RWPE1 (cell line): ENCODE data around the gene TBC1D9B.
A peak's percentile ranks its signal among the peaks of the same experiment; 100 is the strongest.
"Not testable (repeated sequence)": the region's sequence is repeated elsewhere in the genome, so short reads cannot be mapped to it uniquely, and the experiment has no call there.

Source experiments
- CTCF ChIA-PET: fragments of 350-600 bp; sonication (Branson Sonifier 250); formaldehyde crosslinking; extraction: SDS; loops from one replicate; lab custom pipeline; 2021; lab: Yijun Ruan, JAX
- POLR2A ChIA-PET: fragments of 400-600 bp; formaldehyde crosslinking; extraction: SDS; loops from one replicate; lab custom pipeline; 2020; ENCODE audit warnings: antibody characterized with exemption; ENCODE audit not compliant: low non-redundant PET; lab: Yijun Ruan, JAX
- DNase-seq: peaks from one replicate; pipeline ENCODE4 v3.0.0; 2012; ENCODE audit warnings: low spot score
- H3K27ac ChIP-seq: fragments of 450-650 bp; 2 replicates; pipeline ENCODE4 v1.5.1; 2017
- TF ChIP-seq, protein P1 (sequence below): fragments of 450-650 bp; conservative IDR thresholded peaks from 2 replicates; pipeline ENCODE4 v1.5.1; 2017; ENCODE audit warnings: low read depth, mild to moderate bottlenecking

TBC1D9B gene

GRCh38 chr5:179837076-179838011 lies 70.4 kb downstream of the TBC1D9B start:
- no peak for DNase-seq
- POLR2A ChIA-PET = no interaction called here
- peak overlapping the region; percentile 78 for H3K27ac ChIP-seq
- TF ChIP-seq, protein P1, sequence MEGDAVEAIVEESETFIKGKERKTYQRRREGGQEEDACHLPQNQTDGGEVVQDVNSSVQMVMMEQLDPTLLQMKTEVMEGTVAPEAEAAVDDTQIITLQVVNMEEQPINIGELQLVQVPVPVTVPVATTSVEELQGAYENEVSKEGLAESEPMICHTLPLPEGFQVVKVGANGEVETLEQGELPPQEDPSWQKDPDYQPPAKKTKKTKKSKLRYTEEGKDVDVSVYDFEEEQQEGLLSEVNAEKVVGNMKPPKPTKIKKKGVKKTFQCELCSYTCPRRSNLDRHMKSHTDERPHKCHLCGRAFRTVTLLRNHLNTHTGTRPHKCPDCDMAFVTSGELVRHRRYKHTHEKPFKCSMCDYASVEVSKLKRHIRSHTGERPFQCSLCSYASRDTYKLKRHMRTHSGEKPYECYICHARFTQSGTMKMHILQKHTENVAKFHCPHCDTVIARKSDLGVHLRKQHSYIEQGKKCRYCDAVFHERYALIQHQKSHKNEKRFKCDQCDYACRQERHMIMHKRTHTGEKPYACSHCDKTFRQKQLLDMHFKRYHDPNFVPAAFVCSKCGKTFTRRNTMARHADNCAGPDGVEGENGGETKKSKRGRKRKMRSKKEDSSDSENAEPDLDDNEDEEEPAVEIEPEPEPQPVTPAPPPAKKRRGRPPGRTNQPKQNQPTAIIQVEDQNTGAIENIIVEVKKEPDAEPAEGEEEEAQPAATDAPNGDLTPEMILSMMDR = no peak
- CTCF ChIA-PET = interaction anchor here (1.3 kb wide), 1 partner anchor 10 kb away, joined by 6 read pairs; no protein-coding TSS in a partner anchor

- CTCF ChIA-PET = no interaction called here
- peak; percentile 30 for DNase-seq
- POLR2A ChIA-PET = no interaction called here
- peak overlapping the region; percentile 78 for H3K27ac ChIP-seq
- TF ChIP-seq, protein P1 = no peak
Measured at GRCh38 chr5:179836225-179837019, 71.3 kb downstream of the TBC1D9B start.

GRCh38 chr5:179834871-179835270 lies 72.8 kb downstream of the TBC1D9B start:
- H3K27ac ChIP-seq, DNase-seq, POLR2A ChIA-PET, CTCF ChIA-PET: not testable (repeated sequence)

DNA sequence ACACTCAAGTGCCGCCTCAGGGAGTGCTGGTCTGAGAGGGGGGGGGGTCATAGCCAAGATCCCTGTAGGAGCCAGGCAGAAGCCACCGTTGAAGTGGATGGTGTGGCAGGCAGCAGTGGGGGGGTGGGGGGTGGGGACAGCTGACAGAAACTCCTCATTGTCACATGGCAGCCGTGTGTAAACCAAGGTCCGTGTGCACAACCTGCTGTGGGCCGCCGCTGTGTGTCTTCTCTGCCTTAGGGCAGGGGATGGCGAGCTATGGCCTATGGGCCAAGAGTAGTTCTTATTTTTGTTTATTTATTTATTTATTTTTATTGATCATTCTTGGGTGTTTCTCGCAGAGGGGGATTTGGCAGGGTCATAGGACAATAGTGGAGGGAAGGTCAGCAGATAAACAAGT lies 73.6 kb downstream of the TBC1D9B start:
- TF ChIP-seq, protein P1 = no peak
- DNase-seq = no peak
- CTCF ChIA-PET = no interaction called here
- POLR2A ChIA-PET = interaction anchor here (0.5 kb wide), 1 partner anchor 11 kb away, joined by 3 read pairs; no protein-coding TSS in a partner anchor
- H3K27ac ChIP-seq = peak overlapping the region; percentile 33; the same call in 1 of the 2 replicates

DNA sequence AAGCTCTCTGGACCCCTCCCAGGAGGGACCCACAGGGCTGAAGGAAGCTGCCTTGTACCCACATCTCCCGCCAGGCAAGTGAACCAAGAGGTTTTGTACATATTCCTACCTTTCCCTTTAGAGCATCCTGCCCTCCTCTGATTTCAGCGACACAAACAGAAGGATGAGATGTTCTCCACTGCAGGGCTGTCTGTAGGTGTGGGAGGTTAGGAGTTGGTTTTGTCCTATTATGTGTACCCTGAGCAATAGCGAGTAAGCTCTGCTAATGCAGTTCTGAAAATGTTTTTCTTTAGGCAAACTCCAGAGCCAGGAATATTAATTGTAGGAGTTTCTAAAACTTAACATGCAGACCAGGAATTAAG lies 74.0 kb downstream of the TBC1D9B start:
- ChIA-PET CTCF (no interaction called here), POLR2A (interaction anchor here (0.5 kb wide), 1 partner anchor 11 kb away, joined by 3 read pairs; no protein-coding TSS in a partner anchor)
- H3K27ac ChIP-seq = peak overlapping the region; percentile 46
- DNase-seq = no peak
- TF ChIP-seq, protein P1 = no peak

- DNase-seq = no peak
- ChIA-PET POLR2A (no interaction called here), CTCF (interaction anchor here (0.8 kb wide), 1 partner anchor 11 kb away, joined by 3 read pairs; no protein-coding TSS in a partner anchor)
- TF ChIP-seq, protein P1 = no peak
- H3K27ac ChIP-seq = peak overlapping the region; percentile 46
Measured at GRCh38 chr5:179833056-179833708, 74.5 kb downstream of the TBC1D9B start.
